OCI-LY1 (cell line): Measurements from ENCODE around the gene PAXIP1.

Experiments
- H2AFZ ChIP-seq: fragments of 200-600 bp; sonication (generic), shearing (Covaris generic); 2 replicates; pipeline ENCODE4 v1.6.0; 2014; ENCODE audit warnings: antibody characterized with exemption, mild to moderate bottlenecking, low read length
- H3F3A ChIP-seq: fragments of 200-600 bp; sonication (generic), shearing (Covaris generic); 2 replicates; pipeline ENCODE4 v1.6.0; 2014; ENCODE audit warnings: mild to moderate bottlenecking, antibody characterized with exemption, low read length, moderate library complexity; ENCODE audit not compliant: insufficient read depth
- H3K27ac ChIP-seq: fragments of 200-600 bp; sonication (generic); 2 replicates; pipeline ENCODE4 v1.5.1; 2014; ENCODE audit warnings: low read length, mixed run types, mild to moderate bottlenecking, low read depth; ENCODE audit not compliant: poor library complexity, severe bottlenecking
- H3K27me3 ChIP-seq: fragments of 200-600 bp; sonication (generic); 2 replicates; pipeline ENCODE4 v1.6.0; 2014; ENCODE audit warnings: antibody characterized with exemption, mild to moderate bottlenecking, low read length, moderate library complexity; ENCODE audit not compliant: insufficient read depth
- H3K36me3 ChIP-seq: fragments of 200-600 bp; sonication (generic); 2 replicates; pipeline ENCODE4 v1.6.1; 2014; ENCODE audit warnings: mild to moderate bottlenecking, antibody characterized with exemption, low read length, moderate library complexity, mixed read lengths; ENCODE audit not compliant: insufficient read depth
- H3K4me1 ChIP-seq: fragments of 200-600 bp; sonication (generic); 2 replicates; pipeline ENCODE4 v1.5.1; 2014; ENCODE audit warnings: mild to moderate bottlenecking, low read length, moderate library complexity; ENCODE audit not compliant: insufficient read depth, severe bottlenecking
- H3K4me2 ChIP-seq: fragments of 200-600 bp; sonication (generic), shearing (Covaris generic); 2 replicates; pipeline ENCODE4 v1.6.1; 2014; ENCODE audit warnings: low read length
- H3K4me3 ChIP-seq: fragments of 200-600 bp; sonication (generic); 2 replicates; pipeline ENCODE4 v1.5.1; 2014; ENCODE audit warnings: low read length, low read depth, mild to moderate bottlenecking, mixed read lengths; ENCODE audit not compliant: poor library complexity, severe bottlenecking
- H3K79me2 ChIP-seq: fragments of 200-600 bp; shearing (Covaris generic); 2 replicates; pipeline ENCODE4 v1.6.1; 2016; ENCODE audit warnings: mixed run types, low read length, mixed read lengths; ENCODE audit not compliant: insufficient read depth
- H3K9ac ChIP-seq: fragments of 200-600 bp; sonication (generic), shearing (Covaris generic); 2 replicates; pipeline ENCODE4 v1.6.1; 2014; ENCODE audit warnings: mild to moderate bottlenecking, low read length, mixed read lengths
- H3K9me2 ChIP-seq: fragments of 200-600 bp; sonication (generic), shearing (Covaris generic); 2 replicates; pipeline ENCODE4 v1.6.1; 2014; ENCODE audit warnings: low read depth, mild to moderate bottlenecking, low read length, mixed read lengths
- H3K9me3 ChIP-seq: fragments of 200-600 bp; shearing (Covaris generic); 2 replicates; pipeline ENCODE4 v1.6.1; 2014; ENCODE audit warnings: low read length, mixed read lengths
- H4K20me1 ChIP-seq: fragments of 200-600 bp; sonication (generic), shearing (Covaris generic); 2 replicates; pipeline ENCODE4 v1.6.0; 2016; ENCODE audit warnings: mild to moderate bottlenecking, low read length; ENCODE audit not compliant: insufficient read depth
- CTCF ChIP-seq: fragments of 200-600 bp; sonication (generic), shearing (Covaris generic); IDR thresholded peaks from 2 replicates; pipeline ENCODE4 v1.5.1; 2017; ENCODE audit warnings: mild to moderate bottlenecking, antibody characterized with exemption, low read length, moderate library complexity, mixed read lengths
- EZH2 ChIP-seq: fragments of 200-600 bp; sonication (generic), shearing (Covaris generic); IDR thresholded peaks from 2 replicates; pipeline ENCODE4 v1.8.0; 2017; ENCODE audit warnings: borderline replicate concordance, mixed run types, mild to moderate bottlenecking, antibody characterized with exemption, low read length, moderate library complexity, mixed read lengths

Gene PAXIP1

GRCh38 chr7:155027879-155028278, 25.0 kb upstream of the PAXIP1 start:
- no peak overlapping the region for H3K27ac ChIP-seq

GRCh38 chr7:155021699-155022145, 18.8 kb upstream of the PAXIP1 start:
- H4K20me1 ChIP-seq, result no peaks in the 10 kb centered on the region

More at GRCh38 chr7:155027879-155028278, 25.0 kb upstream of the PAXIP1 start:
- no peak overlapping the region for H3K4me3 ChIP-seq
- H3K9me2 ChIP-seq, result no peaks in the 10 kb centered on the region
- H3K27me3 ChIP-seq, result peaks cover 9% of the 10 kb centered on the region; the same call in 1 of the 2 replicates
- no peak overlapping the region for H2AFZ ChIP-seq
- H3K9me3 ChIP-seq, result peaks cover 7% of the 10 kb centered on the region
- H3K36me3 ChIP-seq, result no peaks in the 10 kb centered on the region
- no peaks in the 10 kb centered on the region for H4K20me1 ChIP-seq
- H3K79me2 ChIP-seq, result no peaks in the 10 kb centered on the region
- no peaks in the 10 kb centered on the region for H3K4me1 ChIP-seq
- no peaks in the 10 kb centered on the region for H3F3A ChIP-seq
- no peak overlapping the region for H3K4me2 ChIP-seq
- TF ChIP-seq CTCF (no peak), EZH2 (no peak)
- H3K9ac ChIP-seq, result no peak overlapping the region

GRCh38 chr7:155020996-155021395, 18.1 kb upstream of the PAXIP1 start:
- peaks cover 5% of the 10 kb centered on the region; the same call in 1 of the 2 replicates for H3K27me3 ChIP-seq
- no peak for TF ChIP-seq EZH2
- no peak for TF ChIP-seq CTCF
- H3K4me1 ChIP-seq, result no peaks in the 10 kb centered on the region
- H2AFZ ChIP-seq, result no peak overlapping the region
- H4K20me1 ChIP-seq, result no peaks in the 10 kb centered on the region
- H3K4me2 ChIP-seq, result no peak overlapping the region
- H3K79me2 ChIP-seq, result no peaks in the 10 kb centered on the region
- H3K9ac ChIP-seq, result no peak overlapping the region
- H3K36me3 ChIP-seq, result no peaks in the 10 kb centered on the region
- H3K9me2 ChIP-seq, result no peaks in the 10 kb centered on the region
- H3K4me3 ChIP-seq, result no peak overlapping the region
- no peak overlapping the region for H3K27ac ChIP-seq
- H3K9me3 ChIP-seq, result no peaks in the 10 kb centered on the region
- H3F3A ChIP-seq, result no peaks in the 10 kb centered on the region

More at GRCh38 chr7:155021699-155022145, 18.8 kb upstream of the PAXIP1 start:
- Histone ChIP-seq H3K4me2 (no peak overlapping the region), H3K9me2 (no peaks in the 10 kb centered on the region), H3K79me2 (no peaks in the 10 kb centered on the region), H3K4me3 (no peak overlapping the region), H3K9ac (no peak overlapping the region), H3K27me3 (peaks cover 9% of the 10 kb centered on the region; the same call in 1 of the 2 replicates), H3K4me1 (no peaks in the 10 kb centered on the region), H3F3A (no peaks in the 10 kb centered on the region), H3K9me3 (no peaks in the 10 kb centered on the region), H2AFZ (no peak overlapping the region), H3K27ac (no peak overlapping the region), H3K36me3 (no peaks in the 10 kb centered on the region)
- no peak for TF ChIP-seq EZH2
- TF ChIP-seq CTCF, result no peak
